Stomach (tissue), 4 donors: ENCODE data around the gene COPE.

Experiments used
- CTCF ChIP-seq, 7 experiments: fragments of 450-650 bp in 4 of 7; fragments of 200-600 bp in 3 of 7; sonication (generic) in 3 of 7; IDR thresholded peaks; one replicate each; pipeline ENCODE4 v1.5.1; 2016 to 2019; ENCODE audit warnings: antibody characterized with exemption in 7 of 7, control low read depth in 2 of 7, mild to moderate bottlenecking in 1 of 7
- POLR2AphosphoS5 ChIP-seq, 3 donors: sonication (generic); formaldehyde crosslinking; IDR thresholded peaks; one replicate each; pipeline ENCODE4 v1.6.1; 2016; ENCODE audit warnings: antibody characterized with exemption in 3 of 3

- TF ChIP-seq CTCF (IDR thresholded peaks at IDR 0.05) (no peak), POLR2AphosphoS5 (IDR thresholded peaks at IDR 0.05) (no peak)
Measured at GRCh38 chr19:18939922-18940768, 21.0 kb upstream of the COPE start.
